ENCODE results near the gene PDZRN3.

Gene PDZRN3

GRCh38 chr3:73401059-73401458, 223.7 kb downstream of the PDZRN3 start:
- in situ Hi-C loops (cut with MboI; ENCODE audit: low sequenced_read_pairs), result no loop called here

- in situ Hi-C loops (cut with MboI; ENCODE audit: low sequenced_read_pairs), result no loop called here
Observed at GRCh38 chr3:73399666-73400253, 225.0 kb downstream of the PDZRN3 start.

GRCh38 chr3:73399106-73399505, 225.6 kb downstream of the PDZRN3 start:
- in situ Hi-C loops (cut with MboI; ENCODE audit: low sequenced_read_pairs), result no loop called here

GRCh38 chr3:73398084-73398483, 226.7 kb downstream of the PDZRN3 start:
- in situ Hi-C loops (cut with MboI; ENCODE audit: low sequenced_read_pairs), result no loop called here

GRCh38 chr3:73394240-73394639, 230.5 kb downstream of the PDZRN3 start:
- in situ Hi-C loops (cut with MboI; ENCODE audit: low sequenced_read_pairs), result no loop called here

- in situ Hi-C loops (cut with MboI; ENCODE audit: low sequenced_read_pairs), result no loop called here
Observed at GRCh38 chr3:73393005-73393404, 231.7 kb downstream of the PDZRN3 start.

- in situ Hi-C loops (cut with MboI; ENCODE audit: low sequenced_read_pairs), result no loop called here
Observed at GRCh38 chr3:73391984-73392383, 232.8 kb downstream of the PDZRN3 start.

GRCh38 chr3:73389928-73390327, 234.8 kb downstream of the PDZRN3 start:
- in situ Hi-C loops (cut with MboI; ENCODE audit: low sequenced_read_pairs), result no loop called here

- in situ Hi-C loops (cut with MboI; ENCODE audit: low sequenced_read_pairs), result no loop called here
Observed at GRCh38 chr3:73389117-73389813, 235.5 kb downstream of the PDZRN3 start.

- in situ Hi-C loops (cut with MboI; ENCODE audit: low sequenced_read_pairs), result no loop called here
Observed at GRCh38 chr3:73385568-73385967, 239.2 kb downstream of the PDZRN3 start.

- in situ Hi-C loops (cut with MboI; ENCODE audit: low sequenced_read_pairs), result no loop called here
Observed at GRCh38 chr3:73384091-73384906, 240.4 kb downstream of the PDZRN3 start.

- in situ Hi-C loops (cut with MboI; ENCODE audit: low sequenced_read_pairs), result no loop called here
Observed at GRCh38 chr3:73383470-73384049, 241.2 kb downstream of the PDZRN3 start.

GRCh38 chr3:73381551-73381950, 243.2 kb downstream of the PDZRN3 start:
- in situ Hi-C loops (cut with MboI; ENCODE audit: low sequenced_read_pairs), result no loop called here

- in situ Hi-C loops (cut with MboI; ENCODE audit: low sequenced_read_pairs), result no loop called here
Observed at GRCh38 chr3:73380735-73381532, 243.8 kb downstream of the PDZRN3 start.

- in situ Hi-C loops (cut with MboI; ENCODE audit: low sequenced_read_pairs), result no loop called here
Observed at GRCh38 chr3:73379465-73379864, 245.3 kb downstream of the PDZRN3 start.

- in situ Hi-C loops (cut with MboI; ENCODE audit: low sequenced_read_pairs), result no loop called here
Observed at GRCh38 chr3:73378207-73378606, 246.5 kb downstream of the PDZRN3 start.

- in situ Hi-C loops (cut with MboI; ENCODE audit: low sequenced_read_pairs), result no loop called here
Observed at GRCh38 chr3:73365756-73366397, 258.9 kb downstream of the PDZRN3 start.

- in situ Hi-C loops (cut with MboI; ENCODE audit: low sequenced_read_pairs), result no loop called here
Observed at GRCh38 chr3:73364517-73364916, 260.2 kb downstream of the PDZRN3 start.

GRCh38 chr3:73363093-73363492, 261.6 kb downstream of the PDZRN3 start:
- in situ Hi-C loops (cut with MboI; ENCODE audit: low sequenced_read_pairs), result no loop called here

GRCh38 chr3:73361591-73361990, 263.1 kb downstream of the PDZRN3 start:
- in situ Hi-C loops (cut with MboI; ENCODE audit: low sequenced_read_pairs), result no loop called here
